DOHH2 (cell line): ENCODE data around the gene IQSEC3.

Source experiments
- H3F3A ChIP-seq: fragments of 200-600 bp; sonication (generic), shearing (Covaris generic); 2 replicates; pipeline ENCODE4 v1.6.0; 2016; ENCODE audit warnings: antibody characterized with exemption, mild to moderate bottlenecking; ENCODE audit not compliant: control insufficient read depth, insufficient read depth
- H3K27ac ChIP-seq: fragments of 200-600 bp; sonication (generic); 2 replicates; pipeline ENCODE4 v1.5.1; 2014; ENCODE audit warnings: low read depth, mild to moderate bottlenecking, low read length, moderate library complexity
- H3K27me3 ChIP-seq: fragments of 200-600 bp; sonication (generic); 2 replicates; pipeline ENCODE4 v1.6.1; 2014; ENCODE audit warnings: mild to moderate bottlenecking, low read length, mixed read lengths; ENCODE audit not compliant: control insufficient read depth
- H3K36me3 ChIP-seq: fragments of 200-600 bp; sonication (generic); 2 replicates; pipeline ENCODE4 v1.6.1; 2014; ENCODE audit warnings: mild to moderate bottlenecking, low read length, moderate library complexity, mixed read lengths; ENCODE audit not compliant: control insufficient read depth
- H3K4me1 ChIP-seq: fragments of 200-600 bp; sonication (generic); 2 replicates; pipeline ENCODE4 v1.6.1; 2014; ENCODE audit warnings: mild to moderate bottlenecking, low read length, mixed read lengths; ENCODE audit not compliant: control insufficient read depth
- H3K4me2 ChIP-seq: fragments of 200-600 bp; sonication (generic); 2 replicates; pipeline ENCODE4 v1.6.0; 2014; ENCODE audit warnings: mild to moderate bottlenecking, low read length, moderate library complexity
- H3K4me3 ChIP-seq: fragments of 200-600 bp; sonication (generic); 2 replicates; pipeline ENCODE4 v1.5.1; 2014; ENCODE audit warnings: mild to moderate bottlenecking, low read length, mixed read lengths
- H3K79me2 ChIP-seq: fragments of 200-600 bp; sonication (generic); 2 replicates; pipeline ENCODE4 v1.6.1; 2014; ENCODE audit warnings: mild to moderate bottlenecking, low read length, mixed read lengths; ENCODE audit not compliant: control insufficient read depth
- H3K9me2 ChIP-seq: fragments of 200-600 bp; sonication (generic); replicated peaks from 2 replicates; pipeline ENCODE4 v1.6.1; 2014; ENCODE audit warnings: mild to moderate bottlenecking, low read length, mixed read lengths; ENCODE audit not compliant: control insufficient read depth
- H3K9me3 ChIP-seq: fragments of 200-600 bp; sonication (generic); 2 replicates; pipeline ENCODE4 v1.6.1; 2014; ENCODE audit warnings: antibody characterized with exemption, low read length, mixed read lengths; ENCODE audit not compliant: control insufficient read depth, insufficient read depth
- H4K20me1 ChIP-seq: fragments of 200-600 bp; sonication (generic); 2 replicates; pipeline ENCODE4 v1.6.0; 2014; ENCODE audit warnings: low read depth, mild to moderate bottlenecking, antibody characterized with exemption, low read length, moderate library complexity; ENCODE audit not compliant: control insufficient read depth, insufficient read depth
- EZH2phosphoT487 ChIP-seq: fragments of 200-600 bp; sonication (generic); IDR thresholded peaks from 2 replicates; pipeline ENCODE4 v1.6.1; 2017; ENCODE audit warnings: borderline replicate concordance, mild to moderate bottlenecking, antibody characterized with exemption, low read length, moderate library complexity, mixed read lengths
- TF ChIP-seq, protein P1 (sequence below): fragments of 200-600 bp; sonication (generic); IDR thresholded peaks from one replicate; pipeline ENCODE4 v1.5.1; 2014; ENCODE audit warnings: antibody characterized with exemption, mild to moderate bottlenecking, low read depth, low read length; ENCODE audit not compliant: poor library complexity, severe bottlenecking

IQSEC3 gene

DNA sequence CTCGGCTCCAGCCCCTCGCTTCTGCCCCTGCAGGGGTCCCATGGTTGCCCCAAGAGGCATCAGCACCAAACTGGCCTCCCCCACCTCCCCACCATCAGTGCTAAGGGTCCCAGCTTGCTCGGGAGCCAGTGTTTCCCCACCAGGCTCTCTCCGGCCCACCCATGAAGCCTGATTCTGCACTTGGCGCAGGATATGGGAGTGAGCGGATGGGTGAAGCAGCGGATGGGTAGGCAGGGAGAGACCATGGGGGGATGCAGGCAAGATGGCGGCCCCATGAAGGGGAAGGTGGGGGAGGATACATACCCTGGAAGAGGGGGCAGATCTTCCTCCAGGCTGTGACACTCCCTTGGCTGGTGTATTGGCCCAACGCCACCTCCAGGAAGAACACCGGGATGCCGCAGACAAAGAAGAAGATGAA is 137.7 kb downstream of the IQSEC3 start:
- TF ChIP-seq EZH2phosphoT487, result no peak
- TF ChIP-seq, protein P1, sequence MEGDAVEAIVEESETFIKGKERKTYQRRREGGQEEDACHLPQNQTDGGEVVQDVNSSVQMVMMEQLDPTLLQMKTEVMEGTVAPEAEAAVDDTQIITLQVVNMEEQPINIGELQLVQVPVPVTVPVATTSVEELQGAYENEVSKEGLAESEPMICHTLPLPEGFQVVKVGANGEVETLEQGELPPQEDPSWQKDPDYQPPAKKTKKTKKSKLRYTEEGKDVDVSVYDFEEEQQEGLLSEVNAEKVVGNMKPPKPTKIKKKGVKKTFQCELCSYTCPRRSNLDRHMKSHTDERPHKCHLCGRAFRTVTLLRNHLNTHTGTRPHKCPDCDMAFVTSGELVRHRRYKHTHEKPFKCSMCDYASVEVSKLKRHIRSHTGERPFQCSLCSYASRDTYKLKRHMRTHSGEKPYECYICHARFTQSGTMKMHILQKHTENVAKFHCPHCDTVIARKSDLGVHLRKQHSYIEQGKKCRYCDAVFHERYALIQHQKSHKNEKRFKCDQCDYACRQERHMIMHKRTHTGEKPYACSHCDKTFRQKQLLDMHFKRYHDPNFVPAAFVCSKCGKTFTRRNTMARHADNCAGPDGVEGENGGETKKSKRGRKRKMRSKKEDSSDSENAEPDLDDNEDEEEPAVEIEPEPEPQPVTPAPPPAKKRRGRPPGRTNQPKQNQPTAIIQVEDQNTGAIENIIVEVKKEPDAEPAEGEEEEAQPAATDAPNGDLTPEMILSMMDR, result no peak
- Histone ChIP-seq H3K4me1 (no peaks in the 10 kb centered on the region), H3K27ac (no peak overlapping the region), H3K36me3 (no peaks in the 10 kb centered on the region), H3K79me2 (no peaks in the 10 kb centered on the region), H3K9me3 (no peaks in the 10 kb centered on the region), H3K4me3 (no peak overlapping the region), H3K27me3 (peaks cover 2% of the 10 kb centered on the region), H3F3A (no peaks in the 10 kb centered on the region), H3K4me2 (no peak overlapping the region), H4K20me1 (no peaks in the 10 kb centered on the region), H3K9me2 (no peaks in the 10 kb centered on the region)

DNA sequence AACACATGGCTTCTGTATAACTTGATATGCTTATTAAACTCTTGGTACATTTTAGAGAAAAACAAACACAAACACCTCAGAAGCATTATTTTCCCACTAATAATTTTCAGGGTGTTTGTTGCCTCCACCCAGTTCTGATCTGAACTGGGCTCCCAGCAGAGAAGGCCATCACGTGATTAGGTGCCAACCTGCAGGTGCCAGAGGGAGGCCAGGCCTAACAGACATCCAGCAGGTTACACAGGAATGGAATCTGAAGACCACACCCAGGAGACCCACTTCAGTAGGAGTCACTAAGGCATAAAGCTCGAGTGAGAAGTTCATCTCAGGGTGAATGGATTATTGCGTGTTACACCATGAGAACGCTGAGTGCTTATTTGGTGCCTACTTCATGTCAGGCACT is 138.5 kb downstream of the IQSEC3 start:
- H3K79me2 ChIP-seq, result no peaks in the 10 kb centered on the region
- H3K36me3 ChIP-seq, result no peaks in the 10 kb centered on the region
- no peaks in the 10 kb centered on the region for H3F3A ChIP-seq
- H3K27me3 ChIP-seq, result no peaks in the 10 kb centered on the region; the same call in 1 of the 2 replicates
- no peaks in the 10 kb centered on the region for H4K20me1 ChIP-seq
- H3K4me3 ChIP-seq, result no peak overlapping the region
- TF ChIP-seq EZH2phosphoT487, result no peak
- TF ChIP-seq, protein P1, result no peak
- no peaks in the 10 kb centered on the region for H3K9me3 ChIP-seq
- no peak overlapping the region for H3K27ac ChIP-seq
- no peaks in the 10 kb centered on the region for H3K4me1 ChIP-seq
- no peak overlapping the region for H3K4me2 ChIP-seq
- H3K9me2 ChIP-seq, result no peaks in the 10 kb centered on the region

DNA sequence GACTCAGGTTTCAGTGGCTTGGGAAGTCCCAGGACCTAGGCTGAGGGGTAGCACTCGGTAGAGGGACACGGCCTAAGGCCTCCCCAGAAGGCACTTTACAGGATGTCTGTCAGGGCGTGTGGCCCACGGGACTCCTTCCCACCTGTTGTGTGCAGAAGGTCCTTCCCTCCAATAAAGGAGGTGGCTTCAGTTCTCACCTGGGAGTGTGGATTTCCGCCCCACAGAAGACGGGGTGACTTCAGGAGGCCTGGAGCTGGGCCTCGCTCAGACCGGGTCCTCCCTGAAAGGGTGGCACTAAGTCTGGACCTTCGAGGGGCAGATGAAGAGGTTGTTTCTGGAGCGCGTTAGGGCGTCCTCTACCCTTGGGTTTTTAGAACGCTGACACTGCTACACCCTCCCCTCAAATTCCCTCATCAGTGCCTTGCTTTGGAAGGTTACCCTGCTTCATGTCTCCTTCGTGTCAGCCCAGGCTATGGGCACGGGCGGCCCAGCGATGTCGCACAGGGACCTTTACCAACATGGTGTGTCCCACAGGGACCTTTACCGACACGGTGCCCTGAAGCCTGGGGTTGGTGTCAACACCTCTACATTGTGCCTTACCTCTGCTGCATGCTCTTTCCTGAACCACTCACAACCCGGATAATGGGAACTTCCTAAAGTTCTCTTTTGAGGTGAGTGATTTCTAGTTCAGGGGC is 140.3 kb downstream of the IQSEC3 start:
- Histone ChIP-seq H3K4me1 (peaks cover under 1% of the 10 kb centered on the region), H3K79me2 (no peaks in the 10 kb centered on the region), H3K4me3 (no peak overlapping the region), H3F3A (no peaks in the 10 kb centered on the region), H3K27ac (no peak overlapping the region), H3K9me3 (no peaks in the 10 kb centered on the region), H3K27me3 (peaks cover 6% of the 10 kb centered on the region), H3K9me2 (no peaks in the 10 kb centered on the region), H4K20me1 (no peaks in the 10 kb centered on the region), H3K36me3 (no peaks in the 10 kb centered on the region), H3K4me2 (no peak overlapping the region)
- TF ChIP-seq, protein P1, result no peak
- no peak for TF ChIP-seq EZH2phosphoT487
